ENCODE results near the gene IMP4. TPM values are rescaled to one million over a fixed set of nuclear protein-coding genes. Genes with fewer than 3 reads are reported as not detected.

Gene IMP4
- total and polyA plus RNA-seq, 10 of the 15 experiments (the other 5 are each of a cell fraction or from before 2014, with no cell fraction given): 41.4 to 242 (median 166) TPM

DNA sequence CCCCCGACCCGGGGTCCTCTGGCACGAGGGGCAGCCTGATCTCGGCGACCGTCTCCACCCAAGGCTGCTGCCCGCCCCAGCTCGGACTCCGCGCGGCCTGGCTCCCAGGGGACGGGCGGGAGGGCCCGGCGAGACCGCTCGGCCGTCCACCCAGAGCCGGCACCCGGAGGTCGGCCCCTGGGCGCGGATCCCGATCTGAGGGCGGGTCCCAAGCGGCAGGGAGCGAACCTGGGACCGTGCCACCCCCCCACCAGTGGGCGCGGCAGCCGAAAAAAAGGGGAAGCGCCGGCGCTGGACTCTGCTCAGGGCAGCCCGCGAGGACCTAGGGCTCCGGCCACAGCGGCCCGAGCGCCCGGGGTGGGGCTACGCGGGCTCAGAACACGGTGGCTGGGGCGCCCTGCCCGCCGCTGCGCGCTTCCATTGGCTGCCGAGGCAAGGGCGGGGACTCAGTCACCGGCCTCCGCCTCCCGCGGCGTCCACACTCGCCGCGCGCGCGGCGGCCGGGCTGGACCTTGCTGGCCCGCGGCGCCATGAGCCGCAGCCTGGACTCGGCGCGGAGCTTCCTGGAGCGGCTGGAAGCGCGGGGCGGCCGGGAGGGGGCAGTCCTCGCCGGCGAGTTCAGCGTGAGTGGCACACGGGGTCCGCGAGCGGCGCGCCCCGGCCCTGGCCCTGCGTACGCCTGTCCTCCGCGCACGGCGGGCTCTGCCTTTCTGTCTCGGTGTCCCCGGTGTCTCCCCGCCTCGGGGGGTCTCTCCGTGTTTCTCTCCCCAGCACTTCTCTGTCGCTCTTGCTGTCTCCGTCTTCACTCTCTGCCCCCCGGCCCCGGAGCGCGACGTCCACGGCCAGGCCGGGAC, 13.1 kb downstream of the IMP4 start, which contains the start of gene PTPN18 (continued):
- TF ChIP-seq SUZ12 (IDR thresholded peaks at IDR 0.05; ENCODE audit: unreplicated experiment) (no peak), EGR1 (IDR thresholded peaks at IDR 0.05; ENCODE audit: borderline replicate concordance in 1 of 2, low read depth in 2 of 2, low read length in 2 of 2) (no peak), ZBED1 (IDR thresholded peaks at IDR 0.05; ENCODE audit: borderline replicate concordance) (no peak), HDGF (IDR thresholded peaks at IDR 0.05) (no peak), ETV6 (conservative IDR thresholded peaks at IDR 0.05 in 1 of 2, IDR thresholded peaks at IDR 0.05 in 1 of 2; ENCODE audit: borderline replicate concordance in 1 of 2, low read depth in 1 of 2) (no peak), IRF5 (IDR thresholded peaks at IDR 0.05; ENCODE audit: borderline replicate concordance) (no peak), NFYB (IDR thresholded peaks at IDR 0.05; ENCODE audit: insufficient read depth, low read depth, low read length) (peak; percentile 75; the same call in 1 of the 2 replicates), MTA2 (IDR thresholded peaks at IDR 0.05; ENCODE audit: low read depth) (no peak), POLR2AphosphoS2 (IDR thresholded peaks at IDR 0.05; ENCODE audit: low read depth, low read length) (no peak), ZNF217 (IDR thresholded peaks at IDR 0.05) (no peak), ZSCAN29 (IDR thresholded peaks at IDR 0.05) (0 out of 2 replicates have a peak, but pooled peaks have one; percentile 23), RAD21 (IDR thresholded peaks at IDR 0.05; ENCODE audit: insufficient read depth, low read depth, low read length) (peak; percentile 49), RUNX3 (IDR thresholded peaks at IDR 0.05; ENCODE audit: low read length) (no peak), ATF7 (IDR thresholded peaks at IDR 0.05; ENCODE audit: low read depth) (no peak), YY1 (IDR thresholded peaks at IDR 0.05; ENCODE audit: low read depth, low read length) (peak; percentile 73), MEF2B (IDR thresholded peaks at IDR 0.05; ENCODE audit: partially characterized antibody, poor library complexity, severe bottlenecking) (no peak), IRF4 (IDR thresholded peaks at IDR 0.05; ENCODE audit: low read depth, low read length) (no peak), CEBPZ (IDR thresholded peaks at IDR 0.05; ENCODE audit: low read depth, low read length) (no peak), RAD51 (IDR thresholded peaks at IDR 0.05) (no peak)
- TF ChIP-seq, protein P1, sequence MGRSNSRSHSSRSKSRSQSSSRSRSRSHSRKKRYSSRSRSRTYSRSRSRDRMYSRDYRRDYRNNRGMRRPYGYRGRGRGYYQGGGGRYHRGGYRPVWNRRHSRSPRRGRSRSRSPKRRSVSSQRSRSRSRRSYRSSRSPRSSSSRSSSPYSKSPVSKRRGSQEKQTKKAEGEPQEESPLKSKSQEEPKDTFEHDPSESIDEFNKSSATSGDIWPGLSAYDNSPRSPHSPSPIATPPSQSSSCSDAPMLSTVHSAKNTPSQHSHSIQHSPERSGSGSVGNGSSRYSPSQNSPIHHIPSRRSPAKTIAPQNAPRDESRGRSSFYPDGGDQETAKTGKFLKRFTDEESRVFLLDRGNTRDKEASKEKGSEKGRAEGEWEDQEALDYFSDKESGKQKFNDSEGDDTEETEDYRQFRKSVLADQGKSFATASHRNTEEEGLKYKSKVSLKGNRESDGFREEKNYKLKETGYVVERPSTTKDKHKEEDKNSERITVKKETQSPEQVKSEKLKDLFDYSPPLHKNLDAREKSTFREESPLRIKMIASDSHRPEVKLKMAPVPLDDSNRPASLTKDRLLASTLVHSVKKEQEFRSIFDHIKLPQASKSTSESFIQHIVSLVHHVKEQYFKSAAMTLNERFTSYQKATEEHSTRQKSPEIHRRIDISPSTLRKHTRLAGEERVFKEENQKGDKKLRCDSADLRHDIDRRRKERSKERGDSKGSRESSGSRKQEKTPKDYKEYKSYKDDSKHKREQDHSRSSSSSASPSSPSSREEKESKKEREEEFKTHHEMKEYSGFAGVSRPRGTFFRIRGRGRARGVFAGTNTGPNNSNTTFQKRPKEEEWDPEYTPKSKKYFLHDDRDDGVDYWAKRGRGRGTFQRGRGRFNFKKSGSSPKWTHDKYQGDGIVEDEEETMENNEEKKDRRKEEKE (IDR thresholded peaks at IDR 0.05): no peak

Data from GM12878 (cell line).